SK-N-SH treated with all-trans-retinoic acid at 6 μM for 48 hours (cell line): ENCODE data around the gene ERC1.

Source experiments
- ARNTL ChIP-seq: fragments of 450-650 bp; formaldehyde crosslinking; IDR thresholded peaks from 2 replicates; pipeline ENCODE4 v1.5.0; 2020; ENCODE audit warnings: low read depth, mild to moderate bottlenecking, moderate library complexity, borderline replicate concordance
- CSDC2 ChIP-seq: fragments of 250-450 bp; sonication (Bioruptor Pico); IDR thresholded peaks from 2 replicates; pipeline ENCODE4 v1.5.0; 2020; ENCODE audit warnings: mild to moderate bottlenecking, moderate library complexity
- ESRRG ChIP-seq: fragments of 250-450 bp; sonication (Bioruptor Pico); IDR thresholded peaks from 2 replicates; pipeline ENCODE4 v1.6.1; 2021; ENCODE audit warnings: mild to moderate bottlenecking
- OSR1 ChIP-seq: fragments of 250-450 bp; sonication (Bioruptor Pico); IDR thresholded peaks from 2 replicates; pipeline ENCODE4 v1.8.0; 2022; ENCODE audit warnings: moderate library complexity, mild to moderate bottlenecking, inconsistent platforms
- PATZ1 ChIP-seq: fragments of 250-450 bp; sonication (Bioruptor Pico); IDR thresholded peaks from 2 replicates; pipeline ENCODE4 v1.8.0; 2020; ENCODE audit warnings: mild to moderate bottlenecking, moderate library complexity, borderline replicate concordance
- PPARA ChIP-seq: fragments of 250-450 bp; sonication (Bioruptor Pico); IDR thresholded peaks from 2 replicates; pipeline ENCODE4 v1.5.0; 2020; ENCODE audit warnings: mild to moderate bottlenecking, borderline replicate concordance
- RARB ChIP-seq: fragments of 250-450 bp; sonication (Bioruptor Pico); IDR thresholded peaks from 2 replicates; pipeline ENCODE4 v1.8.0; 2021; ENCODE audit warnings: mild to moderate bottlenecking, moderate library complexity
- SNAI2 ChIP-seq: fragments of 250-450 bp; sonication (Bioruptor Pico); IDR thresholded peaks from 2 replicates; pipeline ENCODE4 v1.5.0; 2020; ENCODE audit warnings: mild to moderate bottlenecking, moderate library complexity
- TCF4 ChIP-seq: fragments of 250-450 bp; sonication (Bioruptor Pico); IDR thresholded peaks from 2 replicates; pipeline ENCODE4 v1.8.0; 2021; ENCODE audit warnings: mild to moderate bottlenecking, moderate library complexity, borderline replicate concordance
- ZFP3 ChIP-seq: fragments of 250-450 bp; sonication (Bioruptor Pico); IDR thresholded peaks from 2 replicates; pipeline ENCODE4 v1.5.0; 2020; ENCODE audit warnings: mild to moderate bottlenecking, moderate library complexity
- ZFP30 ChIP-seq: fragments of 450-650 bp; formaldehyde crosslinking; IDR thresholded peaks from 2 replicates; pipeline ENCODE4 v1.5.0; 2022; ENCODE audit warnings: mild to moderate bottlenecking, moderate library complexity
- ZNF565 ChIP-seq: fragments of 450-650 bp; formaldehyde crosslinking; conservative IDR thresholded peaks from 2 replicates; pipeline ENCODE4 v1.5.0; 2020; ENCODE audit warnings: low read depth, mild to moderate bottlenecking, moderate library complexity
- ZNF70 ChIP-seq: fragments of 450-650 bp; formaldehyde crosslinking; IDR thresholded peaks from 2 replicates; pipeline ENCODE4 v1.5.0; 2020; ENCODE audit warnings: mild to moderate bottlenecking, moderate library complexity
- ZNF8 ChIP-seq: fragments of 450-650 bp; formaldehyde crosslinking; IDR thresholded peaks from 2 replicates; pipeline ENCODE4 v1.5.0; 2020; ENCODE audit warnings: mild to moderate bottlenecking, moderate library complexity

- no peak for TF ChIP-seq ESRRG
- TF ChIP-seq SNAI2 (CRISPR knock-in tag), result no peak
- no peak for TF ChIP-seq ZNF565
- no peak for TF ChIP-seq ZNF70 (CRISPR knock-in tag)
- no peak for TF ChIP-seq ARNTL
- no peak for TF ChIP-seq ZFP30
- TF ChIP-seq CSDC2 (CRISPR knock-in tag), result no peak
- TF ChIP-seq ZFP3, result no peak
- TF ChIP-seq OSR1 (CRISPR knock-in tag), result no peak
- no peak for TF ChIP-seq TCF4
- TF ChIP-seq PATZ1 (CRISPR knock-in tag), result no peak
- no peak for TF ChIP-seq PPARA
- TF ChIP-seq ZNF8 (CRISPR knock-in tag), result no peak
- TF ChIP-seq RARB (CRISPR knock-in tag), result no peak
Measured at GRCh38 chr12:1519642-1520041, 528.6 kb downstream of the ERC1 start.
